HL-60/S4 (cell line): Measurements from ENCODE around the gene NEURL3.
"Not testable (repeated sequence)": the region's sequence is repeated elsewhere in the genome, so short reads cannot be mapped to it uniquely, and the experiment has no call there.

ENCODE experiments used
- in situ Hi-C: fragments of 300-500 bp; cut with MboI; formaldehyde crosslinking; loops from 2 replicates; pipeline ENCODE4 v1.14.3; 2022; ENCODE audit warnings: low sequenced_read_pairs

NEURL3 gene, protein sequence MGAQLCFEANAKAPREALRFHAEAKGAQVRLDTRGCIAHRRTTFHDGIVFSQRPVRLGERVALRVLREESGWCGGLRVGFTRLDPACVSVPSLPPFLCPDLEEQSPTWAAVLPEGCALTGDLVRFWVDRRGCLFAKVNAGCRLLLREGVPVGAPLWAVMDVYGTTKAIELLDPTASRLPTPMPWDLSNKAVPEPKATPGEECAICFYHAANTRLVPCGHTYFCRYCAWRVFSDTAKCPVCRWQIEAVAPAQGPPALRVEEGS

DNA sequence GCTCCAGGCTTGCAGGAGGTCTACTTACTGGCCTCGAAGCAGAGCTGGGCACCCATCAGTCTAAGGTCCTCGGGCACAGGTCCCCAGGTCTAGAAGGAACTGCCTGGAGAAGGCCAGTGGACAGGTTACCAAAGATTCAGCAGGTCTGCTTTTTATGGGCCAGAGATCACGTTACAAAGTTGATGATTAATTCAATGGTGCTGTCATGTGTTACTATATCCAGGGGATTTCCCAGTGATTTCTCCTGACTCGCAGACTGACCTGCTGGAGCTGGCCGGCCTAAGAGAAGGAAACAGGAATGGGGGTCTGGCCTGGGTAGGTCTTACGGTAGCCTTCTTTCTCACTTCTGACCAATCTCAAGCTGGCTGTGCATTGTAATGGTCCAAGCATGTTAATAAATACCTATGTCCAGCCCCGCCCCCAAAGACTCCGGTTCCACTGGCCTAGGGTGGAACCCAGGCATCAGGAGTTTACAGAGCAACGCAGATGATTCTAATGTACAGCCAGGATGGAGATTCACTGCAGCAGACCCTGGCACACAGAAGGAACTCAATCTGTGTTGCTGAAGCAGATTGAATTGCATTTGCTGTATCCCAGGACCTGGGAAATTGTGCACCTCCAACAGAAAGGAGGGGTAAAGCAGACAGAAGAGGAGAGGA is at the start of gene NEURL3:
Gene NEURL3, minus strand, starts transcription at position 127 of the 659 bp plus-strand sequence. Its CDS starts 71 bp downstream, at position 56.
- in situ Hi-C loops: loop anchor here (25.0 kb wide), 1 partner anchor 493 kb away; no protein-coding TSS in a partner anchor

- in situ Hi-C loops: no loop called here
Measured at GRCh38 chr2:96554293-96555145, 49.4 kb upstream of the NEURL3 start.

DNA sequence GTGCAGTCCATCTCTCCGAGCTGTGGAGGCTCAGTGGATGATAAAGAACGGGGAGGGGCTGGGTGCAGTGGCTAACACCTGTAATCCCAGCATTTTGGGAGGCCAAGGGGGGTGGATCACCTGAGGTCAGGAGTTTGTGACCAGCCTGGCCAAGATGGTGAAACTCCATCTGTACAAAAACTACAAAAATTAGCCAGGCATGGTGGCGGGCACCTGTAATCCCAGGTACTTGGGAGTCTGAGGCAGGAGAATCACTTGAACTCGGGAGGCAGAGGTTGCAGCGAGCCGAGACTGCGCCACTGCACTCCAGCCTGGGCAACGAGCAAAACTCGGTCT is 48.8 kb upstream of the NEURL3 start:
- in situ Hi-C loops: not testable (repeated sequence)

- in situ Hi-C loops: no loop called here
Measured at GRCh38 chr2:96553176-96553956, 48.2 kb upstream of the NEURL3 start.

- in situ Hi-C loops: no loop called here
Measured at GRCh38 chr2:96552315-96553175, 47.4 kb upstream of the NEURL3 start.

GRCh38 chr2:96551605-96552314 is 46.6 kb upstream of the NEURL3 start:
- in situ Hi-C loops: no loop called here

- in situ Hi-C loops: no loop called here
Measured at GRCh38 chr2:96550787-96551604, 45.8 kb upstream of the NEURL3 start.

DNA sequence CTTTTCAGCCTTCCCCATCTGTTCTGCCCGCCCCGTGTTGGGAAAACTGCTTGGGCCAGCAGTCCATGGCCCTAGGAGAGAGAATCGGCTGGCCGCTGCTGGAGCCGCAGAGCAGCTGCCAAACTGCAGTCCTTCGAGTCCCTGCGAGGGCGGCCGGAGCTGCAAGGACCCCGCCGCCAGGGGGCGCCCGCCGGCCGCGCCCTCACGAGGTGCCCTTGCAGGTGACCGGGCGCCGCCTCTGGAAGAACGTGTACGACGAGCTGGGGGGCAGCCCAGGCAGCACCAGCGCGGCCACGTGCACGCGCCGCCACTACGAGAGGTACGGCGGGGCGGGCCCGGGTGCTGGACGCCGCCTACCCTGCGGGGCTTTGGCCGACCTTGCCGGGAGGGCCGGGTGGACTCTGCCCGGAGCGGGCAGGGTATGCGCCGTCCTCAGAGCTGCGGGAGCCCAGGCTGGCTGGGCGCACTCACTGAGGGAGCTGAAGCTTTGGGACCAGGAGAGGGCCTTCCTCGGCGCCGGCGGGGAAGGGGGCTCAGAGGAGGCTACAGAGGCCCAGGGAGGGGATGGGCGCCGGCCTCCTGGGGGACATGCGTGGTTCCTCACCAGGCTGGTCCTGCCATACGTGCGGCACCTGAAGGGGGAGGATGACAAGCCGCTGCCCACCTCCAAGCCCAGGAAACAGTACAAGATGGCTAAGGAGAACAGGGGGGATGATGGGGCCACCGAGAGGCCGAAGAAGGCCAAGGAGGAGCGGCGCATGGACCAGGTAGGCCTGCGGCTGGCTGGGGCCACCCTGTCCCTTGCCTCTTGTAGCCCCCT is 45.0 kb upstream of the NEURL3 start:
- in situ Hi-C loops: no loop called here

GRCh38 chr2:96549466-96549785 is 44.3 kb upstream of the NEURL3 start:
- in situ Hi-C loops: no loop called here

GRCh38 chr2:96548558-96549465 is 43.7 kb upstream of the NEURL3 start:
- in situ Hi-C loops: no loop called here

DNA sequence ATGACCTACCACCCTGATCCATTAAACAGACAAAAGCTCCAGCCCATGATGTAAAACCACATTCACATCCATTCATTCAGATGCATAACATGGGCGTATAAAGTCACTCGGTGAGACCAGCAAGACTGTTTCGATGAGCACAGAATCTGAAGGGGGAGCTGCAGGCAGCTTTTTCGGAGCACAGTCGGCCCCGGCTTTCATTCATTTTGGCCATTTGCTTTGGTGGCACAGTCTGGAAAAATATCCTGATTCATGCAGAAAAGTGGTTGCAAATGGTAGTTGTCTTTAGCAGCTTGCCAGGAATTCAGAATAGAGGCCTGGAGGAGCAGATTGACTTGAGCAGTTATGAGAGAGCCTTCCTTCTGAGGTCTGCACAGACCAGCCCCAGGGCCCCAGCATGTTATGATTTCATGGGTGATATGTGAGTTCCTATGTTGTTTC is 42.6 kb upstream of the NEURL3 start:
- in situ Hi-C loops: no loop called here

DNA sequence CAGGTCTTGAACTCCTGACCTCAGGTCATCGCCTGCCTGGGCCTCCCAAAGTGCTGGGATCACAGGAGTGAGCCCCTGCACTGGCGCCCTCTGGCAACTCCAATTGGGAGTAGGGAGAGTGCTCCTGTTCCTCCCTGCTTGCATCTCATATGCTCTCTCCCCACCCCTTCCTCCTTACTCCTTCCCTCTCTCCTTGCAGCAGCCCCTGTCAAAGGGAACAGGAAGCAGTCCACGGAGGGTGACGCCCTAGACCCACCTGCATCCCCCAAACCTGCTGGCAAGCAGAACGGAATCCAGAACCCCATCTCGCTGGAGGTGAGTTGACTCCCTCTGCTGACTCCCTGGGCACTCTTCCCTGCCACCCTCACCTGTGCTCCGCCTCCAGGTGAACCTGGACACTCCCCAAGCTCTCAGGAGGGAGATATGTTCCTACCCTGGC is 42.1 kb upstream of the NEURL3 start:
- in situ Hi-C loops: no loop called here

GRCh38 chr2:96546797-96547196 is 41.6 kb upstream of the NEURL3 start:
- in situ Hi-C loops: no loop called here

DNA sequence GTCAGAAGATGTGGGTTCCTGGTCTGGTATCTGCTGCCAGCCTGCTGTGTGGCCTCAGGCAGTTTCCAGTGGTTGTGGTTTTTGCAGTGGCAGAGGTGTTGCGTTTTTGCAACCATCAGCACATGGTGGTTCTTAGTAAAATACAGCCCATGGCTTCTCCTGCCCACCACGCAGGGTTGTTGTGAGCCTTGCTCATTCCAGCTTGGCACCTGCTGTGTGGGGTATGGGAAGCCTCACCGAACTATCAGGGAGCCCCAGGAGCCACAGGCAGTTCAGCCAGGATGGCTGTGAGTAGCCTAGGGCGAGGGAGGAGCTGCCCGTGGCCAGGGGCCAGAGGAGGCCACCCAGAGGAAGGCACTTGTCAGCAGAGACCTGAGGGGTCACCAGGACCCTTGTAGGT is 41.2 kb upstream of the NEURL3 start:
- in situ Hi-C loops: no loop called here

- in situ Hi-C loops: no loop called here
Measured at GRCh38 chr2:96542357-96542977, 37.3 kb upstream of the NEURL3 start.
